Measurements from ENCODE around the gene MCC.

The MCC gene

GRCh38 chr5:113319256-113320053 is 168.8 kb downstream of the MCC start:
- no peak for DNase-seq (ENCODE audit: low read depth)

GRCh38 chr5:113317636-113318035 is 170.6 kb downstream of the MCC start:
- no peak for DNase-seq (ENCODE audit: low read depth)

- DNase-seq (ENCODE audit: low read depth): no peak
Measured at GRCh38 chr5:113311301-113311700, 177.0 kb downstream of the MCC start.

- no peak for DNase-seq (ENCODE audit: low read depth)
Measured at GRCh38 chr5:113302120-113302519, 186.1 kb downstream of the MCC start.

- DNase-seq (ENCODE audit: low read depth): no peak
Measured at GRCh38 chr5:113299591-113299990, 188.7 kb downstream of the MCC start.

- DNase-seq (ENCODE audit: low read depth): no peak
Measured at GRCh38 chr5:113296676-113297075, 191.6 kb downstream of the MCC start.

GRCh38 chr5:113295111-113295539 is 193.1 kb downstream of the MCC start:
- DNase-seq (ENCODE audit: low read depth): no peak

GRCh38 chr5:113294311-113295110 is 193.7 kb downstream of the MCC start:
- peak; percentile 87 for DNase-seq (ENCODE audit: low read depth)

GRCh38 chr5:113293975-113294310 is 194.3 kb downstream of the MCC start:
- no peak for DNase-seq (ENCODE audit: low read depth)

GRCh38 chr5:113293068-113293974 is 194.9 kb downstream of the MCC start:
- no peak for DNase-seq (ENCODE audit: low read depth)

- DNase-seq (ENCODE audit: low read depth): no peak
Measured at GRCh38 chr5:113292462-113292861, 195.8 kb downstream of the MCC start.

GRCh38 chr5:113283558-113283957 is 204.7 kb downstream of the MCC start:
- DNase-seq (ENCODE audit: low read depth): no peak

GRCh38 chr5:113282472-113282871 is 205.8 kb downstream of the MCC start:
- no peak for DNase-seq (ENCODE audit: low read depth)

- DNase-seq (ENCODE audit: low read depth): no peak
Measured at GRCh38 chr5:113281194-113281593, 207.1 kb downstream of the MCC start.

GRCh38 chr5:113280541-113280940 is 207.7 kb downstream of the MCC start:
- DNase-seq (ENCODE audit: low read depth): no peak

- no peak for DNase-seq (ENCODE audit: low read depth)
Measured at GRCh38 chr5:113278976-113279375, 209.3 kb downstream of the MCC start.

- DNase-seq (ENCODE audit: low read depth): no peak
Measured at GRCh38 chr5:113276493-113276892, 211.8 kb downstream of the MCC start.

- DNase-seq (ENCODE audit: low read depth): peak; percentile 28
Measured at GRCh38 chr5:113276001-113276400, 212.3 kb downstream of the MCC start.

GRCh38 chr5:113274836-113275414 is 213.3 kb downstream of the MCC start:
- no peak for DNase-seq (ENCODE audit: low read depth)

GRCh38 chr5:113273948-113274347 is 214.3 kb downstream of the MCC start:
- no peak for DNase-seq (ENCODE audit: low read depth)

- no peak for DNase-seq (ENCODE audit: low read depth)
Measured at GRCh38 chr5:113271745-113272454, 216.4 kb downstream of the MCC start.
